ENCODE results near the gene PLCB4. TPM values are rescaled to one million over a fixed set of nuclear protein-coding genes. Genes with fewer than 3 reads are reported as not detected.

PLCB4 gene
- polyA plus RNA-seq, 3 donors, result 11.6 to 15.1 (median 14.9) TPM

DNA sequence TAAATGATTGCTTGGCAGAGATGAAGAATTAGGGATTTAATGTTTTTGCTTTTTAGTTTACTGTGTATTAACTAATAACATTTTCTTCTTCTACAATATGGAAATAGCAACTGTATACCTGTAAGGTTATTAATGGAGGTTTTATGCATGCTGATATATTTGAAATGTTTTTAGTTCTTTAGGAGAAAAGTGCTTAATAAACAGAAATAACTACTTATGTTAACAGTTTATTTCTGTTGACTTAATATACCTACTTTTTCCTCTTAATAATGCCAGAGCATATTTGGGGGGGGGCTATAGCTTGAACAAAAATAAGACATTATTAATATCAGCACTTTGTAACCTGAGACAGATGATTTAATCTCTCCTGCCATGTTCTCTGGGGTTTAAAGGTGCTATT, 33.6 kb downstream of the PLCB4 start:
- DNase-seq, result no peak

DNA sequence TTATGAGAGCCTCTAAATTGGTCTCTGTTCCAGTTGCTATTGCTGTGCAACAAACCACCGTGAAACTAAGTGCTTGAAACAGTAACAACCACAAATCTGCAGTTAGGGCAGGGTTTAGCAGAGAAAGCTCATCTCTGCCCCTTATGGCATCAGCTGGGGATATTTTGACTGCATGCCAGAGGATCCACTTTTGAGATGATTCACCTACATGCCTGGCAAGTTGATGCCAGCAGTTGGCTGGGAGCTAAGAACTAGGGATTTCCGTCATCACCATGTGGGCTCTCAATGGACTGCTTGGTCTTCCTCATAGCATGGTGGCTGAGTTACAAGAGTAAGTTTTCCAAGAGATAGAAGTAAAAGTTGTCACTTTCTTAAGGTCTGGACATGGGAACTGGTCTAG, 35.1 kb downstream of the PLCB4 start:
- no peak for DNase-seq

DNA sequence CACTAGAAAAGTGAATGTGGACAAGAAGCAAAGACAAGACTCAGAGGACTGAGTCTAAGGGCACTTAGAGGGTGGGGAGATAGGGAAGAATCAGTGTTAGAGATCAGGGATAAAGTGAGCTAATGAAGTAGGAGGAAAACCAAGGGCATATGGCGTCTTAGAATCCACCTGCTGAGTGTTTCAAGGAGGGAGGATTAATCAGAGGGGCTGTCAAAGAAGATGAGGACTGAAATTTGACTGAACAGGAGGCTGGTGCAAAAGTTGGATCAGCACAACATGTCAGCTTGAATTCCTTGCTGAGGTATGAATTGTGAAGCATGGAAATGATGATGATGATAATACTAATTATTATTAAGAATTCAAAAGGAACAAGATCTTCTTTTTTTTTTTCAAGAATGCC, 39.4 kb downstream of the PLCB4 start:
- no peak for DNase-seq

DNA sequence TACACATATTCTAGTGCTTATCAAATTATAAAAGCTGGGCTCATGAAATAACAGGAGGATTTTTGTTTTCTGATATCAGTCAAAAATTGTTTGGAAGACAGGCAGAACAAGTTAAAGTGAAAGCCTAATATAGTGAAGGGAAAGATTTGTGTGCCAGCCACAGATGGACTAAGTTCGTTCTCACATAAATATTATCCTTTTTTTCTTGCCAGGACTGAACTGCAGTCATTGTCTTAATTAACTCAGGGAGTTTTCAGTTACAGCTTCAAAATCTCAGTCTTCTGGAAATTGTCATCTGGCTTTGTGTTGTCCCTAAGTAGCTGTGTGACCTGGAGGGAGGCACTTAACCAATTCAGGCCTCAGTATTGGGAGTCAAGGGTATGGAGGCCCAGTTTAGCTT, 40.7 kb downstream of the PLCB4 start:
- DNase-seq, result no peak

DNA sequence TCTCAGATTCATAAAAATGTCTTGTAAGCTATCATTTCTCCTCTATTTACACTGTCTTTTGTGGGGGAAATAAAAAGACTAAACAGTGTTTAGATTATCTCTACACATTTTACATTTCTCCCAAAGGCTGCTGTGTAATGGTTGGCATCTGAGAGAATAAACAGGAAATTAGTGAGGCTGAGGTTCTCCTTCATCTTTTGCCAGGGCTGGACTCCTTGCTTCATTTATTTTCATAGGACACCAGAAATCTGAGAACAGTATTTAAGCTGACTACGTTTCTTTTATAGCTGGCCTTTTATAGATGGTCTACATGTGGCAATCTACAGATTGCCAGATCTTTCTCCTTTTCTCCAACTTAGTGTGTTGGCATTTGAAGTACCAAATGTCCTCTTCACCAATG, 41.5 kb downstream of the PLCB4 start:
- DNase-seq, result no peak

DNA sequence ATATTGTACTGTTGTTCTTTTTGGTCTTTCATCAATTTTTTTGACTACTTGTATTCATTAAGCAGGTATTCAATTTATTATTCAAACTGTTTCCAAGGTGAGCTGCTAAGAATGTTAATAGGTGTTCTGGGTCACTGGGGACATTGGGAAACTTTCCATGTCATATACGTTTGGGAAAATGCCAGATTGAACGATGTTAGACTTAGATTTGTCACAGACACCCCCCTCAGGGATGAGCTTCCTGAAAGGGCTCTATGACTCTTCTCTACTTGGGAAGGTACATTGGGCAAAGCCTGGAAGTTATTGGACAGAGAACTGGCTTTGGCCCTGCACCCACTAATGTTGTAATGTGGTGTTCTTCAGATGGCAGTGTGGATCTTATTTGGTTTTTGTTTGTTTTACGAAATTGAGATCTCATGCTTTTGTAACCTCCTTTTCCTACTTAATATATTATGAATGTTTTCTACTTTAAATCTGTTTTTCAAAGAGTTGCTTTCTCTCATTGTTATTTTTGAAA, 42.1 kb downstream of the PLCB4 start:
- DNase-seq, result no peak

DNA sequence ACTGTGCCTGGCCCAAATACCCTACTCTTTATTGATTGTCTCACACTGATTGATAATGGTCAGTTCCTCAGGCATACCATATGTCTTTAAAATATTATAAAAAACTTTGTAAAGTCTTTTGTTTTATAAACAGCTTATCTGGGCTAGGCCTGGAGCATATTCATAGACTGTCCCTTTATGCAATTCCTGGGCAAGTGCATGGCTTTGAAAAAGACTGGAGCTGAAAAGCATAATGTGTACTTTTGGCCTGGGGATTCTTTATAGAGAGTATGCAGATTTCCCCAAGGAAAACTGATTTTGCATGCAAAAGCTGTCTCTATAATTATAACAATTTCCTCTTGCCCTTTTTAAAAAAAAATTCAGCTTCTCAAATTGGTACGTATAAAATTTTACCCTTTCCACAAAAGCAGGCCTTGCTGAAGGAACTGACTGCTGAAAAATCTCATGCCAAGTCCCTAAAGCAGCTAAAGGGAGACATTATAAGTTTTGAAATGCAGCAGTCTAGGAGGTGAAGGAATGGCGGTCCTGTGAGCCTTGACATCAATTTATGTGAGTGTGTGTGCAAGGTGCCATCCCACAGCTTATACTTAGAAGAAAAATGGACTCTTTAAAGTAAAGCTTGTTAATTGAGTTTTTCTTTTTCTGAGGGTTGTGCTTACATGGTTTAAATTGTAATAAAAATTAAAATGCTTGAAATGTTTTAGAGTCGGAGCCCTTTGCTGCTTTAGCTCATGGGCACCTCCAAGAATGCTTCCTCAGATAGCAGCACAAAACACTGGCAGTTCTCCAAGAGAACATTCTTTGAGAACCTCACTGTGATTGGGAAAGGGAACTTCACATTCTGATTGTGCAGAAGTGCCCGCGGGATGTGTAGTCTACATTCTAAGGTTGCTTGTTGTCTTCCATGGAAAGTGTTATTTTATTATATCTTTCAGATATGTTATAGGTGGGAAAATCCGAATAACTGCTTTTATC, 43.9 kb downstream of the PLCB4 start:
- DNase-seq, result no peak

DNA sequence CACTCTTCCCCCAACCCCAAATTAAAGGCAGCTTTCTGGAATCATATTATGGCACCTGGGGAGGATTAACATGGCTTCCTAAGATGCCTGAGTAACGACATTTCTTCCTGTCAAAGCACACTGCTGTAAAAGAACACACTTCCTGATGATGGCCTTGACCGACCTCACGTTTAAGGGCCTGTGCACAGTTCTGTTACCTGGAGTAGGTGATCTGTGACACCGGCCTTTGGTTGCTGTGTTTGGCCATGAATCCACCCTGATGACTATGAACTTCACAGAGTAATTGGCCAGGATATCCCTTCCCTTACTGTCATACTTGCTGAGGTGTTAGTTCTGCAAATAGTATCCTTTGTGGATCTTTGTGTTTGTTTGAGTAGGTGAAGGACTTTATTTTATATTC, 45.8 kb downstream of the PLCB4 start:
- no peak for DNase-seq

DNA sequence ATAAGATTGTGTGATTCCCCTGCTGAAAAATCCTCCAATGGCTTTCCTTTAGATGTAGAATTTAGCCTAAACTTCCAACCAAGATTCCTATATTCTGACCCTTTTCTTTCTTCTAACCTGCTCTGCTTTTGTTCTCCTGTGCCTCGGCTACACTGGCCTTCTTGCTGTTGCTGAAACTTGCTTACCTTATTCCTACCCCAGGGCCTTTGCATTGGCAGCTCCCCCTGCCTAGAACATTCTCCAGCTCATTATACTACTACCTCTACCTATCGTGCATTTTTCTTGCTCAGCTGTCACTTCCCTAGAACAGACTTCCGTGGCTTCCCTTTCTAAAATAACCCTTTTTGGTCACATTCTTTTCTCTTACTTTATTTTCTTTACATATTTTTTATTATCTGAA, 48.7 kb downstream of the PLCB4 start:
- DNase-seq, result no peak

DNA sequence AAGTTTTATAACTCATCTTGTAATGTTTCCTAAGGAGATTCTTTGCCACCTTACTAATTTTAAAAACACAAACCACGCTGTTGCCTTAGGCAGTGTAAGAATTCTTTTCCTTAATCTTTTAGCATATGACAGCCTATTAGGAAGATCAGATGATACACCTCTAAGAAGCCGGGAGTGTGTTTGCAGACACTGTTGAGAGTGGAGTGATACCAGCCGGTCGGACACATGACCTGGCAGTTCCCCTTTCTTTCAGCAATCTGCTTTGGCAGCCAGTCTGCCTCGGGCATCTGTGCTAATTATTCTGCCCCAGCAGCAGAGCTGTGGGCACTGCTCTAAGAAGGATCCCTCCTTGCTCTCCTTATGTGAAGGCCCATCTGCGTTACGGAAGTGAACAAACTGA, 50.9 kb downstream of the PLCB4 start:
- no peak for DNase-seq

DNA sequence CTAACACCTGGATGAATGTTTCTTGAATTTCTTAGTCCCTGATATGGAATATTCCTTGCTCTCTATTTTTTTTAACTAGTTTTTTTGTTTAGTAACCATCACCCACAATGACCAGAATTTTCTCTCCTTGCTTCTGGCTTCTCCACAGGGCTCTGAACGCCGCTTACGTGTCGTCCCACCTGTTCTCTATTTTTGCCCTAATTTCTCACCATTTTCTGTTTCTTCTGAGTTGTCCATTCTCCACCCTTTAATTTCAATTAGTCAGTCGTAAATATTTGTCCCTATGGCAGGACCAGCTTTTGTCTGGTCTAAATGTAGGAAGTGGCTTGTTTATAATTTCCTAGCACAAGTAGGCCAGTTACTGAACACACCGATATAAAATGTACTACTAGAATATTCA, 52.3 kb downstream of the PLCB4 start:
- DNase-seq, result no peak

DNA sequence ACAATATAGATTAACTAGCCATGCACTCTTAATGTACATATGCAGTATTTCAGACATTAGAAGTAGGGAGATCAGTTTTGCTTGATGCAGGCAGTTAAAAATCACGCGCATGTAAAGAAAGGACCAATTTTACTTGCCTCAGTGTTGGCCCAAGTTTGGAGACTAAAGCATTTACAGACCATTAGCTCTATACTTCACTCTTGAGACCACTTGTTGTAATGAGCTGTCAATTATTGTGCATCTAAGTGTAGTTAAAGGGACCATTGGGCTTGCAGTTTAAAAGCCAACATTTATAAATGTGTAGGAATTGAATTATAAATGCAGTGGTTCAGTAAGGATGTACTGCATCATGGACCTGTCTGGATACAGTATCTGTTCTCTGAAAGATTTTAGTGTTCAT, 53.7 kb downstream of the PLCB4 start:
- no peak for DNase-seq

DNA sequence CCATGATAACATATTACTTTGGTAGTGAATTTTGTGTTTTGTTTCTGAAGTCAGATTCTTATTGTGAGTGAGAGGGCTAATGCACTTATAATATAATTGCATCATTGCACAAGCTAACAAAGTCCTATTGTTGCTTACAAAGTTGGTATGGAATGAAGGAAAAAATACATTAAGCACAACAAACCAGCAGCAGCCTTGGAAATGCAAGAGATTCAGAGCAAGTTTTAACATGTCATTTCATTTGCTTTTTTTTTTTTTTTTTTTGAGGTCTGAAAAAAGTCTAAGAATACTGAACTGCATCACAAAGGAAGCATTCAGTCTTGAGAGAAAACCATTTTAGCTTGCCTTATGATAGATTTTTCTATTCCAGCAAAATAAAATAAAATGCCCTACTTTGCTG, 57.6 kb downstream of the PLCB4 start:
- no peak for DNase-seq

DNA sequence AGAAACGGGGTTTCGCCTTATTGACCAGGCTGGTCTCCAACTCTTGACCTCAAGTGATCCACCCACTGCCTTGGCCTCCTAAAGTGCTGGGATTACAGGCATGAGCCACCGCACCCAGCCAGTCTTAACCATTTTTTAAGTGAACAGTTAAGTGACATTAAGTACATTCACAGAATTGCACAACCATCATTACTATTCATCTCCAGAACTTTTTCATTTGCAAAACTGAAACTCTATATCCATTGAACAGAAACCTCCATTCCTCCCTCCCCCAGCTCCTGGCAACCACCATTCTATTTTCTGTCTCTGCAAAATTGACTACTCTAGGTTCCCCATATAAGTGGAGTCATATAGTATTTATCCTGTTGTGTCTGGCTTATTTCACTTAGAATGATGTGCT, 59.7 kb downstream of the PLCB4 start:
- DNase-seq, result no peak

DNA sequence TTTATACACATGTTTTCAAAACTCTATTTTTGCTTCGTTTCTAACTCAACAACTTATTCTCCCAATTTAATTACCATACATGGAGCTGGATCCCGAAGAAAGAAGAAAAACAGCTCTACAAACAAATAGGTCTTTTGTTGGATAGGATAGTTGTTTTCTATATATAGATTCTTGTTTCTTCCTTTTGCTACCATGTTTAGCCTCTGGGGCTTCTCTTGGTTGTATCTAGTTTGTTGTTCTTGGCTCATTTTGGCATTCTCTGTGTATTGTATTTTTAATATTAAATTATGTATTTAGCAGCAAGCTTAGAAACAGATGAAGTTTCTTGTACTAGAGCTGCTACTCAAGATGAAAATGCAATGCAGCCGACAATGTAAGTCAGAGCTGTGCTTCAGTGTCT, 60.9 kb downstream of the PLCB4 start:
- no peak for DNase-seq

DNA sequence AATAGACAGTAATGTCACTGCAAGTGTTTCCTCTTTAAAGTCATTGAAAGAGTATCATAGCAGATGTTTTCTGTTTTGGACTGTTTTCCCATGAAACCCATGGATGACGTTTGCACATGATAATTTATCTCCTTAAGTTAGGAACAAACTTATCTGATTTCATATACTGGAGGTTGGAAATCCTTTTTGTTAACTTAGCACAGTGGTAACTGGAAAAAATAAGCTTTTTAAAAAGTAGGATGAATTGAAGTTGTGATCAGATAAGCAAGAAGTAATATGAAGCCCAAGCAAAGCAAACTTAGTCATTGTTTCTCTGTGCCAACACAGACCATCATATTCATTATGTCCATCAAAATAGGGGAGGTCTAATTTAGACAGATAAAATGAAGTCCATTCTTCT, 61.6 kb downstream of the PLCB4 start:
- peak; percentile 48 for DNase-seq

DNA sequence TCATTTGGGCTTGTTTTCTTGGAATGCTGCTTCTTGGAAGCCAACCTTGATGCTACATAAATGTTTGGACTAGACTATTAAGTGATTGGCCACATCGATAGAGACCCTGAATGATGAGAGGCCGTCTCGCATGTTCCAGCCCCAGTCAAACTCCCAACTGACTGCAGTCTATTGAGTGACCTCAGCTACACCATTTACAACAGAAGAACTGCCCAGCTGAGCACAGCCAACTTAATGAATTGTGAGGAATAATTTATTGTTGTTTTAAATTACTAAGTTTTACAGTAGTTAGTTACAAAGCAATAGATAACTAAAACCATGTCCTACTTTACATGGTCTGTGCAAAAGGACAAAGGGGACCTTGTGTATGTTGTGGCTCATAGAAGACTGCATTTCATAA, 63.0 kb downstream of the PLCB4 start:
- DNase-seq, result no peak

DNA sequence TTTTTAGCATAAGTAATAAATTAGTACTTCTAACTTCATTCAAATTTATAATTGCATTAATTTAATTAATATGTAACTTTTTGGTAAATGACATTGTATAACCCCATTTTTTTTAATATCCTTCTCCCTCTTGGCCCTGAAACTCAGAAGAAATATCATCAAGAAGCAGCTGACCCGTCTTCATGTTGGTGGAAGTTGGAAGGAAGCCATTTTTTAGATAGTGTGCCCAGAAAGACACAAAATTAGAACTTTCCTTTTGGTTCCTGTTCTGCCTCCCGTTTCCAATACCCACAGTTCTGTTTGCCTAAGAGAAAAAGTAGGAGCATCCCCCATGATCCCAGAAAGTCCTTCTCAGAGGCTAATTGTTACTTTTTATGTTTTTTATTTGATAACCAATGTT, 65.5 kb downstream of the PLCB4 start:
- DNase-seq, result no peak

DNA sequence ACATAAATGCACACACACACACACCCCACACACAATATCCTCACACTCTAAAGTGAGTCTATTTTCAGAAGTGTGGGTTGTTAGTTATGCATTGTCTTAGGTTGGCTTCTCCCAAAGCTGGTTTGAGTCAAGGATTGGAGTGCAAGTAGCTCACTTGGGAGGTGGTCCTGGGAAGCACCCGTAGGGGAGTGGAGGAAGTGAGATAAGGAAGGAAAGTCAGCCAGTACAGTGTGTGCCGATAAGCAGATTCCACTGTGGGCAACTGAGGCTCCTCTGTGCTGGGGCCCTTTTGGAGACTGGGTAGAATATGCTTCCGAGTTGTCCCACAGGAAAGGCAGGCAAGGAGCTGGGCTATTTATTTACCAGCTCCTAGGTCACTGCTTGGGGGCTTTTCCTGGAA, 67.2 kb downstream of the PLCB4 start:
- no peak for DNase-seq

DNA sequence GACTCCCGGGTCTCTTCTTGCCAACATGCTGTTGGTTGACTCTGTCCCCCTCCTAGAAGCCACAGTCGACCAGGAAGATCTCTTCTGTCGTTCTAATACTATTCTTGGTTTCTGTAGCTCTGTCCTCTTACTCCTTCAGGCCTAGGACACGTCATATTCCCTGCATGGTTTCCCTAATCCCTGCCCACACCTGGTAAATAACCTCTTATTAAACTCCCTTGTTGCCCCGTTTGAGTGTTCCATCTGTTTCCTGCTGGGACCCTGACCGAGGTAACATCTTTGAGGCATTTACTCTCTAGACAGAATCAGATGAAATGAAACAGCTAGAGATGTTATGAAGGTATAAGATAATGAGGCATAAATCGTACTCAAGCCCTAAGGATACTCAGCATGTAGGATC, 68.1 kb downstream of the PLCB4 start:
- DNase-seq, result no peak

DNA sequence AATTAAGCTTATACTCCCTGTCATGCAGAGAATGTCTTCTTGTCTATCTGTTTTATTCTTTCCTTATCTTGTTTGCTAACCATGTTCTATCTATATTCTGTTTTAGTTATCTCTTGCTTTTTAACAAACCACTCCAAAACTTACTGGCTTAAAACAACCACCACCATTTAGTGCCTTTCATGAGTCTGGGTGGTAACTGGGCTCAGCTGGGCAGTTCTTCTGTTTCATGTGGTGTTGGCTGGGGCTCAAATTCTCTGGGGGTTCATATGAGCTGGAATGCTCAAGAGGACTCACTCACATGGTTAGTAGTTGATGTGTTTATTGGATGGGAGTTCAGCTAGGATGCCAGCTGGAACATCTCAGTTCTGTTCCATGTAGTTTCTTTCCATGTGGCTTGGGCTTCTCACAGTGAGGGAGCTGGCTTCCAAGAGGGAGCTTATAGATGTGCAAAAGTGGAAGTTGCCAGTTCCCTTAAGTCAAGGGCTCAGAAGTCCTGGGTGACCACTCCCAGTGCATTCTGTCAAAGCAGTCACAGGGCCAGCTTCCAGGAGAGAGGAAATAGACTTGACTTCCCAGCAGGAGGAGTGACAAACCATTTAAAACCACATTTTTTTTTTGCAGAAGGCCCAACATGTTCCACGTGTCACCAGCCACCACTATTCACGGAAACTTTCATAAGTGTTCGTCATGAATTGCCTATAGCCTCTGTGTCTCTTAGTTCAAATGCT, 70.4 kb downstream of the PLCB4 start:
- no peak for DNase-seq

DNA sequence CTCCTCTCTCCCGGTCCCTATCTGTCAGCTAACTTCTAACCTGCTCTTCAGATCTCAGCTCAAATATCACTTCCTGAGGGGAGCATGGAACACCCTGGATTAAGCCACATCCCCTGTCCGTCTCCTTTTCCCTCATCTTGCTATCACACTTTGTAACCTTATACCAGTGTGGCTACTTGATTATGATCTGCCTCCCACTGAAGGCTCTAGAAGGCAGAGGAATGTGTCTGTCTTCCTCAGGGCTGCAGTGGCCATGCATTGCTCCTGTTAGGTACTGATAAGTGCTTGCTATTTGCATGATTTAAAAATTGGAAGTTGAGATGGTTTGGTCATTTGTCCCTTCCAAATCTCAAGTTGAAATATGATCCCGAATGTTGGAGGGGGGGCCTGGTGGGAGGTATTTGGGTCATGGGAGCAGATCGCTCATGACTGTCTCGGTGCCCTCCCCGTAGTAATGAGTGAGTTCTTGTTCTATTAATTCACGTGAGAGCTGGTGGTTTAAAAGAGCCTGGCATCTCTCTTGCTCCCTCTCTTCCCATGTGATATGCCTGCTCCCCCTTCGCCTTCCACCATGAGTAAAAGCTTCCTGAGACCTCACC, 71.4 kb downstream of the PLCB4 start:
- peak; percentile 42 for DNase-seq

DNA sequence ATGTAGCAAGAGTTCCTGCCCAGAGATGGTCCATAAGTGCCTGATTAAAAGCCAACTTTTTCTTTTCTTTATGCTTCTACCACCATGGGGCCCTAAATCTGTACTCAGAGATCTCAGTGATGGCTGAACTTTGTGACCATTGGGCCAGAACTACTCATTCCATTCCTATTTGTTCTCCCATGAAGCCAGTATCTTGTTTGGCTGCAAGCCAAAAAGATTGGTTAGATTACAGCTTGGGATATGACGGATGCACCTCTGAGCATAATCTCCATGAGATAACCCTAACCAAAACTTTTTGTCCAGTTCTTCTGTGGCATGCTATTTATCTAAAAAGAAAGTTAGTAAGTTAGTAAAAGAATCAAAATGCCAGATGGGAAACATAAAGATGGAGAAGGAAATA, 72.2 kb downstream of the PLCB4 start:
- no peak for DNase-seq
